H9 (cell line): ENCODE measurements around the gene EDEM2. TPM values are rescaled to one million over a fixed set of nuclear protein-coding genes. Genes with fewer than 3 reads are reported as not detected.
A peak's percentile ranks its signal among the peaks of the same experiment; 100 is the strongest.

Source experiments
- DNase-seq: peaks from one replicate; pipeline ENCODE4 v3.0.0-alpha.2; 2017
- H2AFZ ChIP-seq: one replicate; pipeline ENCODE4 v1.6.1; 2013; ENCODE audit warnings: mild to moderate bottlenecking, low read length, control low read depth, moderate library complexity
- H2AK5ac ChIP-seq: 2 replicates; pipeline ENCODE4 v1.6.1; 2013; ENCODE audit warnings: low read length, control low read depth, mixed read lengths; ENCODE audit not compliant: insufficient read length
- H2BK120ac ChIP-seq: one replicate; pipeline ENCODE4 v1.6.1; 2013; ENCODE audit warnings: low read depth, mild to moderate bottlenecking, low read length, control low read depth, inconsistent platforms; ENCODE audit not compliant: poor library complexity, severe bottlenecking
- H2BK12ac ChIP-seq: 2 replicates; pipeline ENCODE4 v1.6.1; 2013; ENCODE audit warnings: low read length, control low read depth, mixed read lengths, low read depth; ENCODE audit not compliant: insufficient read length
- H2BK15ac ChIP-seq: 2 replicates; pipeline ENCODE4 v1.6.1; 2013; ENCODE audit warnings: low read depth, low read length, control low read depth
- H2BK20ac ChIP-seq: one replicate; pipeline ENCODE4 v1.6.1; 2013; ENCODE audit warnings: low read depth, mild to moderate bottlenecking, low read length, control low read depth, inconsistent platforms; ENCODE audit not compliant: poor library complexity, severe bottlenecking
- H2BK5ac ChIP-seq: 2 replicates; pipeline ENCODE4 v1.6.1; 2013; ENCODE audit warnings: low read length, control low read depth, mixed read lengths; ENCODE audit not compliant: insufficient read length
- H3K14ac ChIP-seq: 2 replicates; pipeline ENCODE4 v1.6.1; 2013; ENCODE audit warnings: low read length, control low read depth; ENCODE audit not compliant: insufficient read depth
- H3K18ac ChIP-seq: 2 replicates; pipeline ENCODE4 v1.6.1; 2013; ENCODE audit warnings: low read depth, mild to moderate bottlenecking, mixed read lengths, low read length, control low read depth; ENCODE audit not compliant: insufficient read length
- H3K23ac ChIP-seq: 2 replicates; pipeline ENCODE4 v1.6.1; 2013; ENCODE audit warnings: low read length, control low read depth, mixed read lengths, low read depth; ENCODE audit not compliant: insufficient read length
- H3K23me2 ChIP-seq: 2 replicates; pipeline ENCODE4 v1.6.1; 2013; ENCODE audit warnings: low read depth, mild to moderate bottlenecking, mixed read lengths, low read length, control low read depth; ENCODE audit not compliant: insufficient read length, poor library complexity, severe bottlenecking
- H3K27ac ChIP-seq: 2 replicates; pipeline ENCODE4 v1.5.1; 2013; ENCODE audit warnings: low read length, control low read depth, mixed read lengths, low read depth; ENCODE audit not compliant: insufficient read length
- H3K27me3 ChIP-seq: 2 replicates; pipeline ENCODE4 v1.6.1; 2013; ENCODE audit warnings: low read length, control low read depth, inconsistent platforms; ENCODE audit not compliant: insufficient read depth
- H3K4ac ChIP-seq: 2 replicates; pipeline ENCODE4 v1.6.1; 2013; ENCODE audit warnings: low read depth, mild to moderate bottlenecking, control low read depth, inconsistent platforms, low read length, moderate library complexity
- H3K4me1 ChIP-seq: 2 replicates; pipeline ENCODE4 v1.6.1; 2013; ENCODE audit warnings: low read length, control low read depth, inconsistent platforms; ENCODE audit not compliant: insufficient read depth
- H3K4me2 ChIP-seq: 2 replicates; pipeline ENCODE4 v1.6.1; 2013; ENCODE audit warnings: low read length, control low read depth, mixed read lengths; ENCODE audit not compliant: insufficient read length, insufficient read depth
- H3K56ac ChIP-seq: 2 replicates; pipeline ENCODE4 v1.6.1; 2013; ENCODE audit warnings: low read depth, mild to moderate bottlenecking, mixed read lengths, low read length, control low read depth; ENCODE audit not compliant: insufficient read length
- H3K79me1 ChIP-seq: 2 replicates; pipeline ENCODE4 v1.6.1; 2013; ENCODE audit warnings: low read depth, mild to moderate bottlenecking, moderate library complexity, low read length, control low read depth, inconsistent platforms; ENCODE audit not compliant: insufficient read depth, poor library complexity, severe bottlenecking
- H3K79me2 ChIP-seq: 2 replicates; pipeline ENCODE4 v1.6.1; 2013; ENCODE audit warnings: low read length, control low read depth, inconsistent platforms; ENCODE audit not compliant: insufficient read depth
- H3K9ac ChIP-seq: 2 replicates; pipeline ENCODE4 v1.6.1; 2013; ENCODE audit warnings: low read length, control low read depth, mixed read lengths; ENCODE audit not compliant: insufficient read length; ENCODE audit errors: extremely low read depth
- H3K9me3 ChIP-seq: one replicate; pipeline ENCODE4 v1.6.1; 2013; ENCODE audit warnings: low read depth, low read length, inconsistent platforms; ENCODE audit not compliant: control insufficient read depth
- H3T11ph ChIP-seq: one replicate; pipeline ENCODE4 v1.6.1; 2013; ENCODE audit warnings: mild to moderate bottlenecking, low read length, control low read depth, inconsistent platforms
- H4K20me1 ChIP-seq: one replicate; pipeline ENCODE4 v1.6.1; 2013; ENCODE audit not compliant: control insufficient read depth, insufficient read length, insufficient read depth
- H4K5ac ChIP-seq: 2 replicates; pipeline ENCODE4 v1.6.1; 2013; ENCODE audit warnings: low read depth, mild to moderate bottlenecking, mixed read lengths, low read length, control low read depth; ENCODE audit not compliant: insufficient read length
- H4K8ac ChIP-seq: replicated peaks from 2 replicates; pipeline ENCODE4 v1.6.1; 2013; ENCODE audit warnings: low read length, control low read depth, mixed read lengths, low read depth; ENCODE audit not compliant: insufficient read length
- H4K91ac ChIP-seq: 2 replicates; pipeline ENCODE4 v1.6.1; 2013; ENCODE audit warnings: low read depth, mild to moderate bottlenecking, moderate library complexity, mixed read lengths, low read length, control low read depth; ENCODE audit not compliant: insufficient read length
- H3K27ac Mint-ChIP-seq, 3 experiments: 2 replicates in 2 of 3; 3 replicates in 1 of 3; pipeline ENCODE4 v1.8.0; 2020 to 2021; ENCODE audit warnings: mixed read lengths in 3 of 3, mild to moderate bottlenecking in 1 of 3, moderate library complexity in 1 of 3
- H3K27me3 Mint-ChIP-seq: 2 replicates; pipeline ENCODE4 v1.8.0; 2021; ENCODE audit warnings: low read depth, mild to moderate bottlenecking, moderate library complexity, mixed read lengths
- H3K36me3 Mint-ChIP-seq, 3 experiments: 2 replicates in 2 of 3; 3 replicates in 1 of 3; pipeline ENCODE4 v1.8.0; 2020 to 2021; ENCODE audit warnings: low read depth in 3 of 3, mixed read lengths in 3 of 3; ENCODE audit not compliant: insufficient read depth in 1 of 3
- H3K4me1 Mint-ChIP-seq, 2 experiments: 2 replicates each; pipeline ENCODE4 v1.8.0; 2020; ENCODE audit warnings: mixed read lengths in 2 of 2
- H3K4me3 Mint-ChIP-seq, 2 experiments: 2 replicates in 1 of 2; 3 replicates in 1 of 2; pipeline ENCODE4 v1.8.0; 2020 to 2021; ENCODE audit warnings: mild to moderate bottlenecking in 2 of 2, mixed read lengths in 2 of 2, moderate library complexity in 1 of 2
- H3K9me3 Mint-ChIP-seq, 2 experiments: 2 replicates in 1 of 2; 3 replicates in 1 of 2; pipeline ENCODE4 v1.8.0; 2020; ENCODE audit warnings: mild to moderate bottlenecking in 2 of 2, mixed read lengths in 2 of 2, moderate library complexity in 1 of 2
- CTCF ChIP-seq: fragments of 200-600 bp; sonication (generic); conservative IDR thresholded peaks from 3 replicates; pipeline ENCODE4 v1.8.0; 2021; ENCODE audit warnings: antibody characterized with exemption, mild to moderate bottlenecking
- WGBS: extraction: QIAGEN DNeasy Blood & Tissue Kit; methylation state at CpG from one replicate; pipeline ENCODE4 v1.1.7; 2013; ENCODE audit warnings: missing lambda C conversion rate, low lambda C conversion rate, mixed read lengths; ENCODE audit not compliant: insufficient read length; ENCODE audit errors: extremely low coverage; 5-methylcytosine and 5-hydroxymethylcytosine counted together
- total RNA-seq: library from RNA; stranded (reverse); gene quantifications from 2 replicates; pipeline ENCODE4 v1.2.1, GENCODE V29; 2021

The EDEM2 gene
- total RNA-seq, 1 experiment from 2014 or later, result 27.8 TPM

- Histone ChIP-seq H3K23me2 (no peaks in the 10 kb centered on the region), H3K27me3 (no peaks in the 10 kb centered on the region), H3K23ac (no peak overlapping the region), H2BK12ac (no peak overlapping the region), H3K79me1 (no peaks in the 10 kb centered on the region), H4K91ac (no peak overlapping the region), H2AFZ (no peak overlapping the region), H3K27ac (no peak overlapping the region), H3K79me2 (no peaks in the 10 kb centered on the region), H3T11ph (no peak overlapping the region), H2BK20ac (no peak overlapping the region), H4K5ac (no peak overlapping the region), H3K4ac (no peak overlapping the region), H3K14ac (no peak overlapping the region), H2BK15ac (no peak overlapping the region), H2BK5ac (no peak overlapping the region), H3K18ac (no peak overlapping the region), H3K9me3 (no peaks in the 10 kb centered on the region), H3K4me1 (no peaks in the 10 kb centered on the region), H2BK120ac (no peak overlapping the region), H4K20me1 (no peaks in the 10 kb centered on the region), H2AK5ac (no peak overlapping the region), H3K4me2 (no peak overlapping the region), H3K56ac (no peak overlapping the region), H4K8ac (no peak overlapping the region), H3K9ac (no peak overlapping the region)
- Mint-ChIP-seq H3K9me3 (no peaks in the 10 kb centered on the region), H3K36me3 (peaks cover 6 to 19% (median 14%) of the 10 kb centered on the region in 3 experiments; a peak in 6 of 7 replicates), H3K4me3 (no peak overlapping the region), H3K27me3 (no peaks in the 10 kb centered on the region), H3K4me1 (no peaks in the 10 kb centered on the region), H3K27ac (peak overlapping the region in 2 of 3 experiments; percentile 8 to 43; a peak in 2 of 7 replicates)
- DNase-seq, result no peak
- no CpG with 5 or more reads among the region's 4 CpGs for WGBS
- TF ChIP-seq CTCF, result no peak
These were observed 35.8 kb downstream of the EDEM2 start for GRCh38 chr20:35111141-35111888.
